Esophagus muscularis mucosa (tissue), 4 donors: ENCODE results near the gene NSD1. TPM values are rescaled to one million over a fixed set of nuclear protein-coding genes. Genes with fewer than 3 reads are reported as not detected.
A peak's percentile ranks its signal among the peaks of the same experiment; 100 is the strongest.

ENCODE experiments used
- DNase-seq: peaks from one replicate; pipeline ENCODE4 v3.0.0-alpha.2; 2017; ENCODE audit errors: extremely low spot score
- H3K27ac ChIP-seq, 4 donors: fragments of 200-600 bp; sonication (generic); replicated peaks in 1 of 4; 1 replicate in 3 of 4; 2 replicates in 1 of 4; pipeline ENCODE4 v1.5.1; 2016 to 2019; ENCODE audit warnings: mild to moderate bottlenecking in 1 of 4
- H3K27me3 ChIP-seq, 4 donors: fragments of 200-600 bp; sonication (generic); one replicate each; pipeline versions ENCODE4 v1.5.1 to v1.6.0; 2016 to 2019
- H3K36me3 ChIP-seq, 4 donors: fragments of 200-600 bp; sonication (generic); one replicate each; pipeline ENCODE4 v1.5.1; 2016 to 2019
- H3K4me1 ChIP-seq, 4 donors: fragments of 200-600 bp; sonication (generic); one replicate each; pipeline ENCODE4 v1.5.1; 2016 to 2019
- H3K4me3 ChIP-seq, 4 donors: fragments of 200-600 bp; sonication (generic); 1 replicate in 2 of 4; 2 replicates in 2 of 4; pipeline ENCODE4 v1.5.1; 2016 to 2019; ENCODE audit warnings: mild to moderate bottlenecking in 4 of 4, moderate library complexity in 1 of 4
- H3K9me3 ChIP-seq, 4 donors: fragments of 200-600 bp; sonication (generic); 1 replicate in 3 of 4; 2 replicates in 1 of 4; pipeline ENCODE4 v1.5.1; 2016 to 2019
- EP300 ChIP-seq: sonication (generic); formaldehyde crosslinking; IDR thresholded peaks from one replicate; pipeline ENCODE4 v1.6.1; 2017; ENCODE audit warnings: antibody characterized with exemption
- POLR2A ChIP-seq: fragments of 450-650 bp; IDR thresholded peaks from one replicate; pipeline ENCODE4 v1.6.1; 2017; ENCODE audit warnings: antibody characterized with exemption, moderate library complexity, mild to moderate bottlenecking, low read depth
- POLR2AphosphoS5 ChIP-seq, 2 donors: sonication (generic); formaldehyde crosslinking; IDR thresholded peaks; one replicate each; pipeline ENCODE4 v1.6.1; 2017; ENCODE audit warnings: antibody characterized with exemption in 2 of 2
- WGBS: methylation state at CpG from one replicate; pipeline ENCODE4 v1.1.5; 2018; 5-methylcytosine and 5-hydroxymethylcytosine counted together
- intact Hi-C: fragments of 100-400 bp; cut with DNase I; formaldehyde crosslinking; loops from one replicate; pipeline ENCODE4 v1.15.1; 2023
- total RNA-seq, 4 donors: library from RNA; depleted of rRNA; stranded (reverse); fragments of >200 nt; gene quantifications; one replicate each; pipeline versions ENCODE4 v1.1.0 to v1.2.1, GENCODE V29; 2016
- TF ChIP-seq, protein P1 (sequence below), 3 experiments: fragments of 200-600 bp in 2 of 3; fragments of 450-650 bp in 1 of 3; sonication (generic) in 2 of 3; IDR thresholded peaks; one replicate each; pipeline ENCODE4 v1.5.1; 2017 to 2019; ENCODE audit warnings: antibody characterized with exemption in 3 of 3, mild to moderate bottlenecking in 2 of 3, moderate library complexity in 1 of 3

NSD1 gene
- total RNA-seq, 4 donors from 2014 or later: 35.1 to 47.9 (median 43.7) TPM

- intact Hi-C loops: loop anchor here (10.0 kb wide), 1 partner anchor 192 kb away; no protein-coding TSS in a partner anchor
- H3K36me3 ChIP-seq: peaks cover 8 to 34% (median 29%) of the 10 kb centered on the region in 4 donors
- DNase-seq: no peak
- 71% methylated on average over 14 of the region's 15 CpGs for WGBS
- TF ChIP-seq POLR2A (no peak), POLR2AphosphoS5 (IDR thresholded peaks at IDR 0.05) (no peak), EP300 (no peak)
- TF ChIP-seq, protein P1, sequence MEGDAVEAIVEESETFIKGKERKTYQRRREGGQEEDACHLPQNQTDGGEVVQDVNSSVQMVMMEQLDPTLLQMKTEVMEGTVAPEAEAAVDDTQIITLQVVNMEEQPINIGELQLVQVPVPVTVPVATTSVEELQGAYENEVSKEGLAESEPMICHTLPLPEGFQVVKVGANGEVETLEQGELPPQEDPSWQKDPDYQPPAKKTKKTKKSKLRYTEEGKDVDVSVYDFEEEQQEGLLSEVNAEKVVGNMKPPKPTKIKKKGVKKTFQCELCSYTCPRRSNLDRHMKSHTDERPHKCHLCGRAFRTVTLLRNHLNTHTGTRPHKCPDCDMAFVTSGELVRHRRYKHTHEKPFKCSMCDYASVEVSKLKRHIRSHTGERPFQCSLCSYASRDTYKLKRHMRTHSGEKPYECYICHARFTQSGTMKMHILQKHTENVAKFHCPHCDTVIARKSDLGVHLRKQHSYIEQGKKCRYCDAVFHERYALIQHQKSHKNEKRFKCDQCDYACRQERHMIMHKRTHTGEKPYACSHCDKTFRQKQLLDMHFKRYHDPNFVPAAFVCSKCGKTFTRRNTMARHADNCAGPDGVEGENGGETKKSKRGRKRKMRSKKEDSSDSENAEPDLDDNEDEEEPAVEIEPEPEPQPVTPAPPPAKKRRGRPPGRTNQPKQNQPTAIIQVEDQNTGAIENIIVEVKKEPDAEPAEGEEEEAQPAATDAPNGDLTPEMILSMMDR (IDR thresholded peaks at IDR 0.05): no peak
- H3K27me3 ChIP-seq: no peaks in the 10 kb centered on the region
- H3K9me3 ChIP-seq: no peaks in the 10 kb centered on the region
- H3K4me1 ChIP-seq: peaks cover 39 to 64% (median 44%) of the 10 kb centered on the region in 4 donors
- no peak overlapping the region for H3K27ac ChIP-seq
- no peak overlapping the region for H3K4me3 ChIP-seq
These were observed 173.3 kb downstream of the NSD1 start for GRCh38 chr5:177306674-177307543.

DNA sequence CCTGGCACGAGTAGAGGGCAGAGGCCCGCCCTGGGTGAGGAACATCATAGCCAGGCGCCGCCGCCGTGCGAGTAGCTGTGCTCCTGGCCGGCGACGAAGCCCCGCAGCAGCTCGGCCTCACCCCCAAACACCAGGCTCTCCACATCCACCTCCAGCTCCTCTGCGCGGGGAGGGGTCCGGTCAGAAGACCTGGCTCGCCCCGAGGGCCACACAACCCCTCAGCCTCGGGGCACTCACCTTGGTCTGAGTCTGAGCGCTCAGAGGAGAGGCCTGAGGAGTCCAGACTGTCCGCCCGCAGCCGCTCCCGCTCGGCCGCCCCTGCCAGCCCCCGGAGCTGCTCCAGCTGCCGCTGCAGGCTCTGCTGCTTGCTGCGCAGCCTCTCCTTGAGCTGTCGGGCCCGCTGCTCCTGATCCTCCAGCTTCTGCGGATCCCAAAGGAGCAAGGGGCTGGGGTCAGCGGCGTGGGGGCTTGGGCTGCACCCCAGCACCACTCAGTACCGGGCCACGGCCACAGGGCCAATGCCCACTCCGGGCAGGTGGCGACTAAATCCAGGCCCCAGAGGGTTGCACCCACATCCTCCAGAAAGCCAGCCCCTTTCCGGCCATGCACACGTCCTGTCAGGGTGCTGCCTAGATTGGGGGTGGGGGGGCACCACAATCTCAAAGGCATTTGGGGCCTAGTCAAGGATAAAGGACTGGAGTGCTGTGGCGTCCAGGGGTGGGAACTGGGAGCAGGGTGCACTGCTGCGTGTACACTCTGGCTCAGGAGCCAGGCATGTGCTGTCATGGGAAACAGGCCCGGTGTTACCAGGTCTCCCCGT is 174.2 kb downstream of the NSD1 start:
- intact Hi-C loops: loop anchor here (10.0 kb wide), 1 partner anchor 193 kb away; no protein-coding TSS in a partner anchor

DNA sequence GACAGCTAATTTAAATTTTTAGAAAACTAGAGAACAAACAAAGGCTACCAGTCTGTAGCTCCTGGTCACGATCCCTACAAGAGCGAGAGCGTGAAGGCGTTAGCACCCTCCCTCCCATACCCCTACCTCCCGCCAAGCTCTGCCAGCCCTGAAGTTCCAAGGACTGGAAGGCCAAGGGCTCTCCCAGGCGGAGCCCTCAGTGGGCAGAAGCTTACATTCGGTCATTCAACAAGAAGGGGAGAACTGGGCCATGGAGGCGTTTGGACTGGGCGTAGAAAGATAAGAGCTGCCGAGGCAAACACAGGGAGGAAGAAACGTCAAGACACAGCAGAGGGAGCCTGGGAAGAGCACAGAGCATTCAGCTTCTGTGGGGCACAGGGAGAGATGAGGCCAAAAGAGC is 175.2 kb downstream of the NSD1 start:
- TF ChIP-seq EP300 (no peak), POLR2A (no peak), POLR2AphosphoS5 (IDR thresholded peaks at IDR 0.05) (no peak)
- TF ChIP-seq, protein P1 (IDR thresholded peaks at IDR 0.05): no peak
- no peak for DNase-seq
- whole genome bisulfite sequencing: 94% methylated on average over 10 of the region's 11 CpGs
- Histone ChIP-seq H3K27me3 (no peaks in the 10 kb centered on the region), H3K4me3 (no peak overlapping the region), H3K4me1 (peaks cover 37 to 64% (median 44%) of the 10 kb centered on the region in 4 donors), H3K9me3 (no peaks in the 10 kb centered on the region), H3K27ac (no peak overlapping the region), H3K36me3 (peaks cover 8 to 34% (median 29%) of the 10 kb centered on the region in 4 donors)
- intact Hi-C loops: loop anchor here (10.0 kb wide), 1 partner anchor 194 kb away; no protein-coding TSS in a partner anchor

More for the DNA sequence above, 174.2 kb downstream of the NSD1 start:
- 65% methylated on average over 24 of the region's 43 CpGs for WGBS
- Histone ChIP-seq H3K27me3 (no peaks in the 10 kb centered on the region), H3K36me3 (peaks cover 8 to 34% (median 29%) of the 10 kb centered on the region in 4 donors), H3K27ac (no peak overlapping the region), H3K9me3 (no peaks in the 10 kb centered on the region), H3K4me3 (no peak overlapping the region), H3K4me1 (peaks cover 39 to 64% (median 44%) of the 10 kb centered on the region in 4 donors)
- no peak for TF ChIP-seq EP300
- no peak for TF ChIP-seq POLR2AphosphoS5 (IDR thresholded peaks at IDR 0.05)
- TF ChIP-seq, protein P1 (IDR thresholded peaks at IDR 0.05): no peak
- no peak for TF ChIP-seq POLR2A
- no peak for DNase-seq

DNA sequence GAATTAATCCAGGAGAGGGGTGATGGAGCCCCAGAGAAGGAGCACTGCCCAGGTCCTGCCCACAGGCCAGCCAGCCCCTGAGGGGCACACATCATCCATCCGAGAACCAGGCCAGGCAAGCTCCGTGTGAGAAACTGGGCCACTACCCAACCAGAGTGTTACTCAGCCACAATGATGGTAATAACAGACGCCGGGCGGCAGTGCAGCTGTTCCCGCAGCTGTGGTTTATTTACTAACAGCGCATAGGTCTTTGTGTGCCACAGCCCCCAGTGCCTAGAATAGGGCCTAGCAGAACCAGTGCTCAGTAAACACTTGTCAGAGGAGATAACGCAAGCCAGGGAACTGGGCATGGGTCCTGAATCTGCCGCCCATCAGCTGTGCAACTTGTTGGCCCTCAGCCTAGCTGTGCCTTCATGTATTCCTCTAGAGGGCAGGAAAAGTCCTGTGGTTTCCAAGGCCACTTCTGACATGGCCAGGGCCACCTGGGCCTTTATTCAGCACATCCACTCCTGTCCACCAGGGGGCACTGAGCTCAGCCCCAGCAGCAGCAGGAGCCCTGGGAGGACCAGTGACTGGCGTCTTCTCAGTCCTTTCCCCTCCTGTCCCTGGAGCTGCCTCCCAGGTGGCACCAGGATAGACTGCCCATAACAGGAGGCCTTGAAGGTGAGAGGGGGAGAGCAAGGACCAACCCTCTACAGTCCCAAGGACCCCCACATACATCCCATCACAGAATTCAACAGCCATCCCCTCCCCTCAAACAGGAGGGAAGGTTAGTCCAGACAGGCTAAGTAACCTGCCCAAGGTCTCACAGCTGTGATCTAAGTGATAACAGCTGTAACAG is 176.0 kb downstream of the NSD1 start:
- no peaks in the 10 kb centered on the region for H3K27me3 ChIP-seq
- DNase-seq: no peak
- H3K4me3 ChIP-seq: no peak overlapping the region
- H3K4me1 ChIP-seq: peaks cover 30 to 58% (median 38%) of the 10 kb centered on the region in 4 donors
- no peaks in the 10 kb centered on the region for H3K9me3 ChIP-seq
- H3K27ac ChIP-seq: no peak overlapping the region
- 39% methylated on average over 10 of the region's 10 CpGs for WGBS
- TF ChIP-seq, protein P1 (IDR thresholded peaks at IDR 0.05): peak; percentile 58 to 94 (median 67)
- TF ChIP-seq POLR2AphosphoS5 (IDR thresholded peaks at IDR 0.05) (no peak), EP300 (no peak), POLR2A (no peak)
- peaks cover 8 to 34% (median 29%) of the 10 kb centered on the region in 4 donors for H3K36me3 ChIP-seq
- intact Hi-C loops: loop anchor here (10.0 kb wide), 2 partner anchors 145 to 195 kb away; no protein-coding TSS in a partner anchor
